IPS DF 6.9 (cell line): ENCODE results near the gene NDOR1.

Experiments used
- DNase-seq: peaks from one replicate; pipeline ENCODE4 v3.0.0-alpha.2; 2013; ENCODE audit warnings: low read depth, low spot score
- H3K27ac ChIP-seq: one replicate; pipeline ENCODE4 v1.5.1; 2013; ENCODE audit warnings: low read length, control low read depth
- H3K27me3 ChIP-seq: 2 replicates; pipeline ENCODE4 v1.6.1; 2013; ENCODE audit warnings: mild to moderate bottlenecking, low read length; ENCODE audit not compliant: control insufficient read depth, insufficient read depth
- H3K36me3 ChIP-seq: 2 replicates; pipeline ENCODE4 v1.6.1; 2013; ENCODE audit warnings: low read length; ENCODE audit not compliant: control insufficient read depth, insufficient read depth
- H3K4me1 ChIP-seq: 2 replicates; pipeline ENCODE4 v1.6.1; 2013; ENCODE audit warnings: low read length; ENCODE audit not compliant: control insufficient read depth, insufficient read depth
- H3K4me3 ChIP-seq: 2 replicates; pipeline ENCODE4 v1.5.1; 2013; ENCODE audit warnings: mild to moderate bottlenecking, low read length
- H3K9me3 ChIP-seq: 2 replicates; pipeline ENCODE4 v1.6.1; 2013; ENCODE audit warnings: low read length, inconsistent platforms; ENCODE audit not compliant: control insufficient read depth, insufficient read depth
- WGBS: extraction: QIAGEN DNeasy Blood & Tissue Kit; methylation state at CpG from one replicate; pipeline ENCODE4 v1.1.7; 2013; ENCODE audit warnings: mixed read lengths, missing lambda C conversion rate; ENCODE audit not compliant: insufficient read length, insufficient coverage; 5-methylcytosine and 5-hydroxymethylcytosine counted together

Gene NDOR1

DNA sequence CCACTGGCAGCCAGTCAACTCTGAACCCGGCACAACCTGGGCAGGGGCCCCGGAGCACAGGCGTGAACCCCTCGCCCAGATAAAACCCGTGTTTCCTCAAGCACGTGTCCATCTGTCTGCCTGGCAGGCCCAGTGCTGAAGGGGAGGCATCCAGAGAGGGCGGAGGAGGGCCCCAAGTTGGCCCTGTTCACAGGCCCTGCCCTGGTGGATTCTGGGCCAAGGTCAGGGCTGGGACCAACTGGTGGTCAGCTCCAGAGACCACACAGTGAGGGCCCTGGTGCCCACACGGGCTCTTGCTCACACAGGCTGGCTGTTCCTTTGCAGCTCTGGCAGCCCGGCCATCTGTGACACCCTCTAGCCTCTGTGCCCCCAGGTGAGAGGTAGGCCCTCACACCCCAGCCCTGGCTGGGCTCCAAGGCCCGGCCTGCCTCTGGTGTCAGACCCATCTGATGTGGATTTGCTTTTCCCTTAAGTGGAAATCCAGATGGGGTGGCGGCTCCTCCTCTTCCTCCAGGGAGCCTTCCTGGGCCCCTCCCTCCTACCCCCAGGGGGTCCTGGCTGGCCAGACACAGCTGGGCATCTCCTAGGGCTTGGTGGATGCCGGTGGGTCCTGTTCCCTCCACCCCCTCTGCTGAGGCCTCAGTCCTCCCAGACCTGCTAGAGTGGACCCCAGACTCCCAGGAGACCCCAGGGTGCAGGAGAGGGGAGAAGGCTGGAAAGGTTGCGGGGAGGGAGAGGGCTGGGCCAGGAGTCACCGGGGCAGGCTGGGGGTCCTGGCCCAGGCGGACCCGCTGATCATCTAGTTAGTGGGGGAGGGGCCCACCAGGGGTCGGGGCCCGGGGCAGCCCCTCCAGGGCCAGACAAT lies 45.1 kb downstream of the NDOR1 start:
- Histone ChIP-seq H3K4me1 (peaks cover 7% of the 10 kb centered on the region), H3K9me3 (no peaks in the 10 kb centered on the region), H3K36me3 (no peaks in the 10 kb centered on the region; the same call in 1 of the 2 replicates), H3K27me3 (no peaks in the 10 kb centered on the region), H3K27ac (no peak overlapping the region), H3K4me3 (no peak overlapping the region)
- WGBS, result no CpG with 5 or more reads among the region's 18 CpGs
- no peak for DNase-seq

DNA sequence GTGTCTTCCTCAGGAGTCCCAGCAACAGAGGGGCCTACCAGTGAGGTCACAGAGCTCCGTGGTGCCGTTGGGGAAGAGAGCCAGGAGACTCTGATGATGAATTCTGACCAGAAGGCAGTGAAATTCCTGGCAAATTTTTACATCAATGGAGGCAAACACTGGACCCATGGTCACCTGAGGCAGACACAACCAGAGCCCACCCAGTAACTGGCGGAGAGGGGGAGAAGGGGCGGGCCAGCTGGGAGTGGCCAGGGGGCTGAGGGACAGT lies 45.6 kb downstream of the NDOR1 start, which contains the start of gene STPG3:
TSS of gene STPG3 (plus strand) at position 93 of the 268 bp plus-strand sequence. CDS start at position 94, 1 bp downstream.
- Histone ChIP-seq H3K27me3 (no peaks in the 10 kb centered on the region), H3K9me3 (no peaks in the 10 kb centered on the region), H3K36me3 (no peaks in the 10 kb centered on the region; the same call in 1 of the 2 replicates), H3K27ac (no peak within 1 kb of the TSS), H3K4me1 (peaks cover 7% of the 10 kb centered on the region), H3K4me3 (no peak within 1 kb of the TSS)
- no CpG with 5 or more reads among the region's 4 CpGs for WGBS
- DNase-seq, result no peak

DNA sequence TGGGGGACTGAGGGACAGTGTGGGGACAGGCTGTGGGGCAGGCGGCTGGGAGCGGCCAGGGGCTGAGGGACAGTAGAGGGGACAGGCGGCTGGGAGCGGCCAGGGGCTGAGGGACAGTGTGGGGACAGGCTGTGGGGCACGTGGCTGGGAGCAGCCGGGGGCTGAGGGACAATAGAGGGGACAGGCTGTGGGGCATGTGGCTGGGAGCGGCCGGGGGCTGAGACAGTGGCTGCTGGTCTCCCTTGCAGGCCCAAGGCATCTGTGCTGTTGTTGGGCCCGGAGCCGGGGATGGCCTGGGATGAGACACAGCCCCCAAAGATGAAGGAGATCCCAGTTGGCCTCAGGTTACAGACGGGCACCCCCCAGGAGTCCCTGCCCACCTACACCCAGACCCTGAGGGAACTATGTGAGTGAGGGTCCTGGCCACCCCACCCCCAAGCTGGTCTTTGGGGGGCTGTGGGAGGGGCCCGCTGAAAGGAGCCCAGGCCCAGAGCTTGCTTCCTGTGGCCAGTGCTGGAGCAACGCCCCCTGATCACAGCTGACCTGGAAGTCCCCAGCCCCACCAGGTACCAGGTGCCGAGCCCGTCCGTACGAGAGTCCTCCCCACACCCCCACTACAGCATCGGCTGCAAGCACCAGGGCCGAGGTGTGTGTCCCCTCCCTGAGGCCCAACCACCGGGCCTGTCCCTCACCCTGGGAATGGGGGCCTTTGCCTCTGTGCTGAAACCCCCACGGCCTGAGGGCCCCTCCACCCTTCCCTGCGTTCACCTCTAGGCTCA lies 46.2 kb downstream of the NDOR1 start:
- DNase-seq, result no peak
- WGBS, result no CpG with 5 or more reads among the region's 22 CpGs

DNA sequence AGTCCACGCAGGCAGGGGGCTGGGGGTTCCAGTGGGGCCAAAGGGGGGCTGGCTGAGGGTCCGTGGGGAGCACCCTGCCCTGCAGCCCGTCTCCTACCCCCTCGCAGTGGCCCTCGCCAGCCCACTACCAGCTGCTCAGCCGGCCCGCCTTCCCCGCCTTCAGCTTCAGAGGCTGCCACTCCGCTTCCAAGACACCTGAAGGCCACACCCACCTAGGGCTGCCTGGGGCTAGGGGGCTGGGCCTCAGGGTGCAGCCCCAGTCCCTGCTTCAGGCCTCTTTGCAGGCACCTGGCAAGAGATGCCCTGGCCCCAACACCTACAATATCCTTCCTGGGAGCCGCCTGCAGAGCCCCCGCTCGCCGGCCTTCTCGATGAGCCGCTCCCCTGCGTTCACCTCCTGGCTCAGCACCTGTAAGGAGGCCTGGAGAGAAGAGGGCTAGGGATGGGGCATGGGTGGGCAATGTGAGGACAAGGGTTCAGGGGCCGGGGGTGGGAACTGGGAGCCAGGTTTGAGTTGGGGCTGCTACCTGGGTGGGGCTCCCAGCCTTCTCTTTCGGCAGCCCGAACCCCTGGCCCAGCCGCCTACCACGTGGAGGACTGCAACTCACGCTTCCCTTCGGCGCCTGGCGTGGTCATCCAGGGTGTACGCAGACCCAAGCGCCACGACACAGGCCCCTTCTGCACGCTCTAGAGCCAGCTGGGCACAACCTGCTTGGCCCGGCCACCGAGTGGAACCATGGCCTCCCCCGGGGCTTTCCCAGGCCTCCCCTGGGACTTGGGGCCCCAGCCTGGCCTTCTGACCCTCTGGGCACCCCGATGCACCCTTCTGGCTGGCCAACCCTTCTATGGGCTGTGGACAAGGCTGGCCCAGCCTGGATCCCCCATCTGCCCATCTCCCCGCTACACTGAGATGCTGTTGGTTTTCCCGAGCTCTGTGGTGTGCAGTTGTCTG lies 47.3 kb downstream of the NDOR1 start:
- Histone ChIP-seq H3K27ac (no peak overlapping the region), H3K4me3 (no peak overlapping the region)

More for the DNA sequence above, 46.2 kb downstream of the NDOR1 start:
- H3K9me3 ChIP-seq, result no peaks in the 10 kb centered on the region
- no peak overlapping the region for H3K27ac ChIP-seq
- H3K4me1 ChIP-seq, result peaks cover 7% of the 10 kb centered on the region
- H3K36me3 ChIP-seq, result no peaks in the 10 kb centered on the region; the same call in 1 of the 2 replicates
- no peaks in the 10 kb centered on the region for H3K27me3 ChIP-seq
- no peak overlapping the region for H3K4me3 ChIP-seq

DNA sequence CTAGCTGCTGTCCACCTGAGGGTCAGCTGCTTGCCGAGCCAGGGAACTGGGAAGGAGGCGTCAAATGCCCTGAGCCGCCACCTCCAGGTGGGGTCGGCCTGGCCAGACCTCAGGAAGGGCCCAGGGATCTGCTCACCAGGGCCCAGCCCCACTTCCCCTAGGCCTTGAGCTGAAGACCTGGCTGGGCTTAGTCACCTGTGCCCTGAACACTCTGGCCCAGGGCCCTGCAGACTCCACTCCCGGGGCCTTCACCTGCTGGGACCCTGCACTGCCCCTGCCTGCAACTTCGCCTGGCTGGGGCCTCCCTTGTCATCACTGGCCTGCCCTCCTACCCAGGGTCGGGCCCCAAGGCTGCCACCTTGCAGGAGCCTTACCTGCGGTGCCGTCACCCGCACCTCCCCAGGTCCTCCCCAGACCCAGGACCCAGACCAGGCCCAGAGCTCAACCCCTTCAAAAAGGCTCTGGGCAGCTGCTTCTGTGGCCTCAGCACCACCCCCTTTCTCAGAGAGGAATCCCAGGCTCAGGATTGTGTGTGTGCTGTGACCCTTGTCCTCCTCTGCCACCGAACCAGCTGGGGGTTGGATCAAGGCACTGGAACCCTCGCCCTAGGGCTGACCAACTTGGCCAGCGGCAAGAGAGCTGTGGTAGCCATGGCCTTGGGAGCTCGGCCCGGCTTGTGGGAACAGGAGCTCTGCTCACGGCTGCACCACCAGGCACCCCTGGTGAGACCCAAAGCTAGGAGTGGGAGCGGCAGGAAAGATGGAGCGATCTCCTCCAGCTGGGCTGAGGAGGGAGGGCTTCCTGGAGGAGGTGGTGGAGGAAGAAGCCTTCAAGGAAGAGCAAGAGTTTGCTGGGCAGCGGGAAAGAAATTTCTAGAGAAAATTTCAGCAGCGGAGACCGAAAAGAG lies 48.5 kb downstream of the NDOR1 start:
- Histone ChIP-seq H3K4me3 (peak overlapping the region; percentile 58; the same call in 1 of the 2 replicates), H3K36me3 (peaks cover 4% of the 10 kb centered on the region), H3K27me3 (no peaks in the 10 kb centered on the region), H3K4me1 (peaks cover 7% of the 10 kb centered on the region), H3K9me3 (no peaks in the 10 kb centered on the region), H3K27ac (no peak overlapping the region)
- no peak for DNase-seq
- no CpG with 5 or more reads among the region's 21 CpGs for WGBS

More for the DNA sequence above, 47.3 kb downstream of the NDOR1 start:
- Histone ChIP-seq H3K36me3 (peaks cover 3% of the 10 kb centered on the region), H3K4me1 (peaks cover 7% of the 10 kb centered on the region), H3K9me3 (no peaks in the 10 kb centered on the region), H3K27me3 (no peaks in the 10 kb centered on the region)
- no peak for DNase-seq
- WGBS, result no CpG with 5 or more reads among the region's 35 CpGs

DNA sequence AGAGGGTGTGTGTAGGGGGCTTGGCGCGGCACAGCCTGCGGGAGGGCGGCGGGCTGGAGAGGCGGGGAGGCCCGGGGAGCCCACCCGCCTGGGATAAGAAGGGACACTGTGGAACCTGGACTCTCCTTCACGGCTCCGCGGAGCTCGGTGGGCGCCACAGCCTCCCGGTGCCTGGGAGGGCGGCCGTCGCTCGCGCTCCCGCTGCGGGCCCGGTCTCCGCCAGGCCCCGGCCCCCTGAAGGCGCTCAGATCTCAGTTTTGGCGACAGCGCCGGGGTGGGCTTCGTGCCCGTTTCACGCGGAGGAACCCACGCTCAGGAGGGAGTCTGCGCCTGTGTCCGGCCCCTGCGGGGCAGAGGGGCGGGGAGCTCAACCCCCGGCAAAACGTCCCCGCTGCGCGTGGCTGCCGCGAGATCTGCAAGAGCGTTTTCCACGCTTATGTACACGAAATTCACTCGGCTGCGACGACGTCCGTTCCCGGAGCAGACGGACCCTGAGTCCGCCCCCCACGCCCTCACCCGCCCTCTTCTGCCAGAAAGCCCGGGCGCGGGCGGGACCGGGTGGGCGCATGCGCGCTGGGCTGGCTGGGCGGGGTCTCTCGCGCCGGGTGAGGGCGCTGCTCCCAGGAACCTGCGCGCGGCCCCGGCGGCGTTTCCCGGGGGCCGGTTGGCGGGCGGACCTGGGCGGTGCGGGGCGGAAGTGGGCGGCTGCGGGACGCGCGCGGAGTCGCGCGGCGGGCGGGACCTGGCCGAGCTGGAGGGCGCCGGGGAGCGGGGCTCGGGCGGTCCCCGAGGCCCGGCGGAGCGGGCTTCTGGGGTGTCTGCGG lies 49.3 kb downstream of the NDOR1 start, which contains the start of gene NELFB:
TSS of gene NELFB (plus strand) at position 704 of the 824 bp plus-strand sequence.
- no peaks in the 10 kb centered on the region for H3K27me3 ChIP-seq
- no peaks in the 10 kb centered on the region for H3K9me3 ChIP-seq
- DNase-seq, result no peak
- H3K4me3 ChIP-seq, result peak within 1 kb of the TSS; percentile 58
- H3K27ac ChIP-seq, result no peak within 1 kb of the TSS
- no CpG with 5 or more reads among the region's 105 CpGs for WGBS
- peaks cover 7% of the 10 kb centered on the region for H3K4me1 ChIP-seq
- peaks cover 7% of the 10 kb centered on the region for H3K36me3 ChIP-seq

DNA sequence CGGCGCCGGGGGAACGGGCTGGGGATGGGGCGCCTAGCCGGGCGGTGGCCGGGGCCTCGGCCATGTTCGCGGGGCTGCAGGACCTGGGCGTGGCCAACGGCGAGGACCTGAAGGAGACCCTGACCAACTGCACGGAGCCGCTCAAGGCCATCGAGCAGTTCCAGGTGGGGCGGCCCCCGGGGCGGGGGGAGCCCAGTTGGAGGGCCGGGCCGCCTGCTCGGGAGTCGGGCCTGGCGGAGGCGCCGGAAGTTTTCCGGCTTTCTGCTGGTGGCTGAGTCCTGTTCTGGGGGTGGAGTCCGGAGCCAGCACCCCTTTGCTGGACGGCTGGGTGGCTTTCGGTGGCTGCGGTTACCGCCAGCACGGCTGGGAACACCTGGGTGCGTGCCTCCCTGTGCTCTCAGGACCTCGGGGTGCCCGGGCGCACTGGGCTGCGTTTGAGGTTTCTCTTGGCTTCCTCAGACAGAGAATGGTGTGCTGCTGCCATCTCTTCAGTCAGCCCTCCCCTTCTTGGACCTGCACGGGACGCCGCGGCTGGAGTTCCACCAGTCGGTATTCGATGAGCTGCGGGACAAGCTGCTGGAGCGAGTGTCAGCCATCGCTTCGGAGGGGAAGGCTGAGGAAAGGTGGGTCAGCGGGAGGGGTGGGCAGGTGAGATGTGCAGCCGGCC lies 50.1 kb downstream of the NDOR1 start:
- Histone ChIP-seq H3K36me3 (peaks cover 7% of the 10 kb centered on the region), H3K4me1 (peaks cover 5% of the 10 kb centered on the region), H3K4me3 (peak overlapping the region; percentile 58), H3K27ac (no peak overlapping the region), H3K27me3 (no peaks in the 10 kb centered on the region), H3K9me3 (no peaks in the 10 kb centered on the region)
- no peak for DNase-seq
- WGBS, result no CpG with 5 or more reads among the region's 51 CpGs

DNA sequence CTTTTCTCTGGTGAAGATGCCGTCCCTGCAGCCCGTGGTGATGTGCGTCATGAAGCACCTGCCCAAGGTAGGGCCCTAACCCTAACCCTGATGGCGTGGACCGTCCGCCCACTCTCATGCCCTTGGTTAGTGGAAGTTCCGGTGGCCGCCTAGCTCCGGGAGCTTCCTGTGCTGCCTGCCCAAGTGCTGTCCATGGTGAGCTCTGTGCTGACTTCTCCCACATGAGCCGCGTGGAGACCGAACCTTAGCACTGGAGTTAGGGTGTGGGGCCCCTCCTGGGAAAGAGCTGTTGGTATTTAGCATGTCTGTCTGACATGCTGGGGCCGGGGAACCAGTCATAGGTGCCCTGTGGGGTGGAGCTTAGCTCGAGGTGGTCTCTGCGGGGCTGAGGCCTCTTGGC lies 50.9 kb downstream of the NDOR1 start:
- no CpG with 5 or more reads among the region's 15 CpGs for WGBS
- H3K27ac ChIP-seq, result no peak overlapping the region

More for the DNA sequence above, 50.9 kb downstream of the NDOR1 start:
- Histone ChIP-seq H3K27me3 (no peaks in the 10 kb centered on the region), H3K36me3 (peaks cover 7% of the 10 kb centered on the region), H3K4me1 (peaks cover 4% of the 10 kb centered on the region), H3K9me3 (no peaks in the 10 kb centered on the region), H3K4me3 (no peak overlapping the region)
- no peak for DNase-seq
